ENCODE data around the gene KIAA1586.

- TF ChIP-seq CTCF (IDR thresholded peaks at IDR 0.05): no peak
- TF ChIP-seq POLR2AphosphoS5 (IDR thresholded peaks at IDR 0.05; ENCODE audit: insufficient read depth in 1 of 2, low read depth in 1 of 2): no peak
- TF ChIP-seq POLR2A (IDR thresholded peaks at IDR 0.05): no peak
Measured at GRCh38 chr6:57069920-57070331, 23.4 kb downstream of the KIAA1586 start.

All from vagina (tissue), 2 donors.